ENCODE measurements around the gene COX5B. TPM values are rescaled to one million over a fixed set of nuclear protein-coding genes. Genes with fewer than 3 reads are reported as not detected.
"Not testable (repeated sequence)": the region's sequence is repeated elsewhere in the genome, so short reads cannot be mapped to it uniquely, and the experiment has no call there.

Gene COX5B
- total RNA-seq, 1 donor from 2014 or later, result 140 TPM

GRCh38 chr2:97664636-97664970, 18.7 kb downstream of the COX5B start:
- ATAC-seq (peak; percentile 0), DNase-seq (ENCODE audit: low spot score) (no peak)
- intact Hi-C loops (cut with DNase I), result no loop called here

- intact Hi-C loops (cut with DNase I), result no loop called here
- DNase-seq (ENCODE audit: low spot score) (no peak), ATAC-seq (no peak)
These were observed 23.6 kb downstream of the COX5B start, which contains the start of gene C2orf92 for GRCh38 chr2:97669448-97669847. Gene C2orf92 (plus strand): TSS chr2:97669713. CDS start chr2:97669789, 76 bp downstream.

DNA sequence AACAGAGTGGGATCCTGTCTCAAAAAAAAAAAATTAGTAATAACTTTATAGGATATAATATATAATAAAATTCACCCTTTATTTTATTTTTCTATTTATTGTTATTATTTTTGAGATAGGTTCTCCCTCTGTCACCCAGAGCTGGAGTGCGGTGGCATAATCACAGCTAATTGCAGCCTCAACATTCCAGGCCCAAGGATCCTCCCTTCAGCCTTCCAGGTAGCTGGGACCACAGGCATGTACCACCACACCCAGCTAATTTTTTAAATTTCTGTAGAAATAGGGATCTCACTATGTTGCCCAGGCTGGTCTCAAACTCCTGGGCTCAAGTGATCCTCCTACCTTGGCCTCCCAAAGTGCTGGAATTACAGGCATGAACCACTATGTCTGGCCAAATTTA, 24.6 kb downstream of the COX5B start:
- DNase-seq (ENCODE audit: low spot score) (no peak), ATAC-seq (no peak)

GRCh38 chr2:97671526-97671925, 25.7 kb downstream of the COX5B start:
- ATAC-seq, result no peak
- intact Hi-C loops (cut with DNase I), result no loop called here
- DNase-seq (ENCODE audit: low spot score), result no peak

More for the DNA sequence above, 24.6 kb downstream of the COX5B start:
- intact Hi-C loops (cut with DNase I), result no loop called here

DNA sequence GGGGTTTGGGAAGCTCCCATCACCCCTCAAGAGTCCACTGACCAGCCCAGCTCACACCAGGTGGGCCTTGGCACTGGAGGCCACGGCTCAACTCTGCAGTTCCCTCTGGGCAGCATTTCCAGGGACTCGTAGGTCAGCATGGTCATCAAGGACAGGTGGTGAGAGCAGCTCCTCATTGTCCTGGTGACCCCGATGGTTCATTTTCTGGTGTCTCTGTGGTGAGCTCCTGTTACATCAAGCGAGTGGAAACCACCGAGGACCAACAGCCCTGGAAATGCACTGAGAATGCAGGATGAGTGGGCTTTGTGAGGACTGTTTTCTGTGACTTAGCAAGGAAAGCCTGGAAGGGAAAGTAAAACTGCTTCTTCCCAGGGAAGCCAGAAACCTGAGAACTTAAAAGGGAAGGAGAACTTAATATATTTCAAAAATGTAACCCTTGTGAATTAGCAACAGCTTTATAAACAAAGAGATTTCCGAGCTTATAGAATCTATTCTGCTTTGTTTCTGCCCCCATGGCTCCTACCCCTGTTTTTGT, 26.8 kb downstream of the COX5B start:
- intact Hi-C loops (cut with DNase I); DNase-seq (ENCODE audit: low spot score); ATAC-seq: not testable (repeated sequence)

DNA sequence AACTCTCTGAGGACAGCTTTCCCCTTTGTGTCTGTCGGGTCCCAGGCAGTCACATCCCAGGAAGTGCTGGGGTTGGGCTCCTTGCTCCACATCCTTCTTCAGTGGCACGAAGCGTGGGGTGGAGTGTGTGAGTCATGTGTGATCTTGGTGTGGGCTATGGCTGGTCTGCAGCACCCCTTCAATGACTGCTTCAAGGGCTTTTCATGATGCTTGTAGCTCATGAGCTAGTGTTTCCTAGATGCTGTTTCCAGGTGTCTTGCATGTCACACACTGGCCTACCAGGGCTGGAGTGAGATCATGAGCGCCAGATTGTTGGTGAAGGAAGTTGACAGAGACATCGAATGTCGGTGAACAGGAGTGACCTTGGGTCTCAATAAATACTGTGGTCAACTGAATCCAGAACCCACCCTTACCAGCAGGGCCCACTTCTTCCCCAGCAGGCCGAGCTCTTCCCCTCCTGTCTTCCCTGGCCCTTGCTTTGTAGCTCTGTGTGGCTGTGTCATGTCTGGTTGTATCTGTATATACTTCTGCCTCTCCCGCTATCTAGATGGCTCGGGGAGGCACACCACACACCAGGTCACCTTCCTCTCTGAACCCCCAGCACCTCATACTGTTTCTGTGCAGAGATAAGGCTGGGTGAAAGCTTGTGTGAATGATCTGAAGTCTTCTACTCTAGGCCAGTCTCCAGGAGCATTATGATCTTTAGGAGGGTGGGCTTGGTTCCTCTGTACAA, 27.5 kb downstream of the COX5B start:
- intact Hi-C loops (cut with DNase I), result no loop called here
- ATAC-seq, result no peak
- no peak for DNase-seq (ENCODE audit: low spot score)

- ATAC-seq (no peak), DNase-seq (ENCODE audit: low spot score) (no peak)
- intact Hi-C loops (cut with DNase I), result no loop called here
These were observed 28.0 kb downstream of the COX5B start for GRCh38 chr2:97673915-97674283.

DNA sequence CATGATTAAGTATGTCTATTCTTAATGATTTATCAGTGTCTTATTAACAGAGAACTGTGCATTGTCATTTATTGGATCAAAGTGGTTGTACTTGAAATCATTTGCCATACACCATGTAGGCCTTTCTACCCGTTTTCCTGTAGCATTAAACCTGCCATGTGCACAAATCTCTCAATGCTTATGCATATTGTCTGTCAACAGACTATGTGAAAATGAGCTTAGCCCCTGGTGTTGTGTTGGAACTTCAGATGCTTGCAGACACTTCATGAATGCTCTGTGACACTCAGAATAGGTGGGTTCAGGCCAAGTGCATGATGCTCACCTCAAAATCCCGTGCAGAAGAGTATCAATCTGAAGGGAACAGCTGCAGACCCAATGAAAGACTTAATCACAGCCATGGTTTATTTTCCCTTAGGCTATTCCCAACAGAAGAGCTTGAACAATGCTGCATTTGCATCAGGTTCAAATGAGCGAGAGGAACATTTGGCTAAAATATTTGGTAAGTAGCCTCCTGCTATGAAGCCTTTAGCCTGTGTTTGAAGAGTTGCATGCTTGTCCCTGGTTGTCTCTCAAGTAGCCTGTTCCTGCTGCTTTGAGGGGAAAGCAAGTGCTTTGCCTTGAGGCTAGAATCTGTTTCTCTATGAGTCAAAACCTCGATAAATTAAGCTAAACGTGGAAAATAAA, 29.7 kb downstream of the COX5B start:
- intact Hi-C loops (cut with DNase I), result no loop called here
- DNase-seq (ENCODE audit: low spot score) (no peak), ATAC-seq (no peak)

DNA sequence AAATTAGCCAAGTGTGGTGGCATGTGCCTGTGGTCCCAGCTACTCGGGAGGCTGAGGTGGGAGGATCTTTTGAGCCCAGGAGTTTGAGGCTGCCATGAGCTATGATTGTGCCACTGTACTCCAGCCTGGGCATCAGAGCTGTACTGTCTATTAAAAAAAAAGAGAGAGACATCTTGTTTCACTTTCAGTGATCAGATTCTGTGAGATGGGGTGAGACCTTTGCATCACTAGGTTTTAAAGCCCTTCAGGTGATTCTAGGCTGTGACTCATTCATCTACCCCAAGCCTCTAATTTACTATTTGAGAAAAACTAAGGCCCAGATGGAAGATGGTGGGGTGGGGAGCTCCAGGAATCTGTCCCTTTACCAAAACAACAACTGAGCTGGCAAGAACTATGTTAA, 30.8 kb downstream of the COX5B start:
- DNase-seq (ENCODE audit: low spot score), result no peak
- intact Hi-C loops (cut with DNase I), result no loop called here
- ATAC-seq, result no peak

DNA sequence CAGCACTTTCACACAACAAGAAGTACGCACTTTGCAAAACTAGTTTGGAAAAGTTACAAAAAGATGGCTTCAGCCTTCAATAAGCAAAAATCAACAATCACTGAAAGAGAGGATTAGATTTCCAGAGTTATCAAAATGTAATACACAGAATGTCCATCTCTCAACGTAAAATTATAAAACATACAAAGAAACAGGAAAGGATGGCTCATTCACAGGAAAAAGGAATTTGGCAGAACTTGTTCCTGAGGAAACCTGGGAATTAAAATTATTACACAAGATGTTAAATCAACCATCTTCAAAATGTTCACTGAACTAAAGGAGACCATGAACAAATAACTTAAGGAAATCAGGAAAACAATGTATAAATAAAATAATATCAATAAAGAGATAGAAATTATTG, 31.6 kb downstream of the COX5B start:
- ATAC-seq (no peak), DNase-seq (ENCODE audit: low spot score) (no peak)
- intact Hi-C loops (cut with DNase I), result no loop called here

- DNase-seq (ENCODE audit: low spot score) (no peak), ATAC-seq (no peak)
- intact Hi-C loops (cut with DNase I), result no loop called here
These were observed 32.4 kb downstream of the COX5B start for GRCh38 chr2:97678298-97678697.

DNA sequence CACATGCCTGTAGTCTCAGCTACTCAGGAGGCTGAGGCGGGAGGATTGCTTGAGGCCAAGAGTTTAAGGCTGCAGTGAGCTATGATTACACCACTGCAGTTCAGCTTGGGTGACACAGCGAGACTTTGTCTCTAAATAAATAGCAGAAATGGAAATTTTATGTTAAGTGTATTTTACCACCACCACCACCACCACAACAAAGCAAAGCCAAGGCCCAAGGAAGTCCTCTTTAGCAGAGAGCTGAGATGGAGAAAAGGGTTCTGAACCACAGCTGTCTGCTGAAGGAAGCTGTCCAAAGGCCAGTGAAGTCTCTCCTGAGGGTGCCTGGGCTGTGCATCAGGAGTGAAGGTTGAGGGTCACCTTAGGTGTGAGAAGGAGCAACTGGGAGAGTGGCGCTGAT, 41.4 kb downstream of the COX5B start:
- intact Hi-C loops (cut with DNase I); DNase-seq (ENCODE audit: low spot score); ATAC-seq: not testable (repeated sequence)

GRCh38 chr2:97688062-97688827, 42.4 kb downstream of the COX5B start:
- DNase-seq (ENCODE audit: low spot score) (no peak), ATAC-seq (no peak)
- intact Hi-C loops (cut with DNase I), result no loop called here

GRCh38 chr2:97691166-97691565, 45.3 kb downstream of the COX5B start:
- DNase-seq (ENCODE audit: low spot score), result no peak
- intact Hi-C loops (cut with DNase I), result loop anchor here (10.0 kb wide), 2 partner anchors 96 to 1626 kb away; no protein-coding TSS in a partner anchor
- ATAC-seq, result no peak

- no peak for DNase-seq (ENCODE audit: low spot score)
- intact Hi-C loops (cut with DNase I), result loop anchor here (10.0 kb wide), 2 partner anchors 99 to 1629 kb away; no protein-coding TSS in a partner anchor
- ATAC-seq, result no peak
These were observed 47.6 kb downstream of the COX5B start for GRCh38 chr2:97693476-97693875.

GRCh38 chr2:97695744-97696143, 49.9 kb downstream of the COX5B start:
- intact Hi-C loops (cut with DNase I), result loop anchor here (10.0 kb wide), 2 partner anchors 101 to 1631 kb away; no protein-coding TSS in a partner anchor
- no peak for DNase-seq (ENCODE audit: low spot score)
- ATAC-seq, result no peak

DNA sequence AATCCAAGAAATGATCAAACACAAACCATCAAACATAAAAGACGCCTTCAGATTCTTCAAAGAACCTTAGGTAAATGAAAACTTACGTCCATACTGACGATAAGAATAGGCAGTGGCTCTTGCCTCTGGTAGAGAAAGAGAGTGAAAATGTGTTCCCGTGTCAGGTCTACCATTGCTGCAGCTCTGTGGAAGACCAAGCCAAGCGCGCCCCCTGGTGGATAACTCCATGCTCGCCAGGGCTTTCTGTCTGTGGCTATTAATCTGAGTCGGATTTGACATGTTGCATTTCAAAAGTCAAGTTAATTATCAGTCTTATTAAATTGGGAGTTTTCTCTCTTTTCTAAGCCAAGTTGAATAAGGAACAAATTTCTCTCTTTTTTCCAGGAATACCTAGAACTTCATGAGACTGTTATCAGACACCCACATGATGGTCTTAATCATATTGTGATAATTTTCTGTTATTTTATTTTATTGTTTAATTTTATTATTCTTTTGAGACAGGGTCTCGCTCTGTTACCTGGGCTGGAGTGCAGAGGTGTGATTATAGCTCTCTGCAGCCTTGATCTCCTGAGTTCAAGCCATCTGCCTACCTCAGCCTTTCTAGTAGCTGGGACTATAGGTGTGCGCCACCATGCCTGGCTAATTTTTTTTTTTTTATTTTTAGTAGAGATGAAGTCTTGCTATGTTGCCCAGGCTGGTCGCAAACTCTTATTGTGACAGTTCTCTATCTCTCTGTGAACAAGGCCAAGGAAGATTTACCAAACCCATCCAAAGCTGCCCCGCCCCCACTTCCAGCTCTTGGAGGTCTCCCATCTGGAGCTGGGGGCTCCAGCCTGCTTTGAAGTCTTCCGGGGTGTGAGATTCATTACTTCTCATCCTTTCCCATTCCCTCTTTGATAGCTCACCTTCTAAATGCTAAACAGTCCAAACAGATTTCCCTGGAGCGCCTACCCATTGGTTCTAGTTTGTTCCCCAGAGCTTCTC, 51.7 kb downstream of the COX5B start:
- intact Hi-C loops (cut with DNase I), result loop anchor here (10.0 kb wide), 2 partner anchors 103 to 1633 kb away; no protein-coding TSS in a partner anchor
- DNase-seq (ENCODE audit: low spot score) (peak; percentile 96), ATAC-seq (peak; percentile 96)
